HG03135 (cell line): ENCODE measurements around the gene TEKT3.

ENCODE experiments used
- ATAC-seq: cut with Tn5 transposase; IDR thresholded peaks from one replicate; pipeline ENCODE4 v1.9.1; 2021; ENCODE audit warnings: mild to moderate bottlenecking, moderate library complexity; ENCODE audit not compliant: unreplicated experiment

Gene TEKT3

GRCh38 chr17:15298176-15298575 lies 43.2 kb downstream of the TEKT3 start:
- no peak for ATAC-seq

GRCh38 chr17:15293558-15293957 lies 47.8 kb downstream of the TEKT3 start:
- ATAC-seq, result no peak

GRCh38 chr17:15291674-15292361 lies 49.6 kb downstream of the TEKT3 start:
- no peak for ATAC-seq

- no peak for ATAC-seq
These were observed 50.8 kb downstream of the TEKT3 start for GRCh38 chr17:15290605-15291004.

- no peak for ATAC-seq
These were observed 51.9 kb downstream of the TEKT3 start for GRCh38 chr17:15289285-15290183.

- no peak for ATAC-seq
These were observed 52.5 kb downstream of the TEKT3 start for GRCh38 chr17:15288859-15289258.

GRCh38 chr17:15287538-15288267 lies 53.7 kb downstream of the TEKT3 start:
- no peak for ATAC-seq

GRCh38 chr17:15285466-15285865 lies 55.9 kb downstream of the TEKT3 start:
- no peak for ATAC-seq

GRCh38 chr17:15284537-15284936 lies 56.9 kb downstream of the TEKT3 start:
- ATAC-seq, result no peak

- ATAC-seq, result no peak
These were observed 57.3 kb downstream of the TEKT3 start for GRCh38 chr17:15284107-15284506.

- ATAC-seq, result no peak
These were observed 59.5 kb downstream of the TEKT3 start for GRCh38 chr17:15281909-15282308.

- no peak for ATAC-seq
These were observed 62.4 kb downstream of the TEKT3 start for GRCh38 chr17:15278924-15279477.

- no peak for ATAC-seq
These were observed 63.0 kb downstream of the TEKT3 start for GRCh38 chr17:15278380-15278779.

GRCh38 chr17:15274017-15274416 lies 67.4 kb downstream of the TEKT3 start:
- no peak for ATAC-seq

- no peak for ATAC-seq
These were observed 68.1 kb downstream of the TEKT3 start for GRCh38 chr17:15273141-15273793.

- no peak for ATAC-seq
These were observed 69.7 kb downstream of the TEKT3 start for GRCh38 chr17:15271741-15272140.

- no peak for ATAC-seq
These were observed 70.6 kb downstream of the TEKT3 start for GRCh38 chr17:15270628-15271381.

- ATAC-seq, result no peak
These were observed 71.7 kb downstream of the TEKT3 start for GRCh38 chr17:15269780-15270089.

GRCh38 chr17:15269087-15269779 lies 72.2 kb downstream of the TEKT3 start:
- ATAC-seq, result no peak

GRCh38 chr17:15268461-15268860 lies 72.9 kb downstream of the TEKT3 start:
- no peak for ATAC-seq
